ENCODE measurements around the gene ZGPAT.

GRCh38 chr20:63755933-63756647, 48.3 kb downstream of the ZGPAT start:
- TF ChIP-seq, protein P1, sequence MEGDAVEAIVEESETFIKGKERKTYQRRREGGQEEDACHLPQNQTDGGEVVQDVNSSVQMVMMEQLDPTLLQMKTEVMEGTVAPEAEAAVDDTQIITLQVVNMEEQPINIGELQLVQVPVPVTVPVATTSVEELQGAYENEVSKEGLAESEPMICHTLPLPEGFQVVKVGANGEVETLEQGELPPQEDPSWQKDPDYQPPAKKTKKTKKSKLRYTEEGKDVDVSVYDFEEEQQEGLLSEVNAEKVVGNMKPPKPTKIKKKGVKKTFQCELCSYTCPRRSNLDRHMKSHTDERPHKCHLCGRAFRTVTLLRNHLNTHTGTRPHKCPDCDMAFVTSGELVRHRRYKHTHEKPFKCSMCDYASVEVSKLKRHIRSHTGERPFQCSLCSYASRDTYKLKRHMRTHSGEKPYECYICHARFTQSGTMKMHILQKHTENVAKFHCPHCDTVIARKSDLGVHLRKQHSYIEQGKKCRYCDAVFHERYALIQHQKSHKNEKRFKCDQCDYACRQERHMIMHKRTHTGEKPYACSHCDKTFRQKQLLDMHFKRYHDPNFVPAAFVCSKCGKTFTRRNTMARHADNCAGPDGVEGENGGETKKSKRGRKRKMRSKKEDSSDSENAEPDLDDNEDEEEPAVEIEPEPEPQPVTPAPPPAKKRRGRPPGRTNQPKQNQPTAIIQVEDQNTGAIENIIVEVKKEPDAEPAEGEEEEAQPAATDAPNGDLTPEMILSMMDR (IDR thresholded peaks at IDR 0.05) = no peak
- TF ChIP-seq POLR2A (IDR thresholded peaks at IDR 0.05) = no peak
